Panc1 (cell line): ENCODE results near the gene RGS6. TPM values are rescaled to one million over a fixed set of nuclear protein-coding genes. Genes with fewer than 3 reads are reported as not detected.

Experiments used
- ATAC-seq: fragments of 200-7000 bp; cut with Tn5 transposase; 2 replicates; pipeline ENCODE4 v1.9.1; 2020; ENCODE audit warnings: mild to moderate bottlenecking, moderate library complexity
- BruUV-seq: library from RNA; stranded (reverse); fragments of 400-500 nt; replicated peaks from 2 replicates; lab custom pipeline; 2021; lab: Mats Ljungman, UMichigan
- CTCF ChIA-PET: fragments of 300-600 bp; sonication (Branson Sonifier 250); formaldehyde crosslinking; loops from one replicate; lab custom pipeline; 2022; ENCODE audit warnings: antibody characterized with exemption; lab: Charles Lee
- POLR2A ChIA-PET: fragments of 300-600 bp; sonication (Branson Sonifier 250); formaldehyde crosslinking; loops from one replicate; lab custom pipeline; 2022; ENCODE audit warnings: antibody characterized with exemption; lab: Charles Lee
- DNase-seq: peaks from one replicate; pipeline ENCODE4 v3.0.0-alpha.2; 2010; ENCODE audit warnings: low read depth, low spot score
- H3K27ac ChIP-seq: 2 replicates; pipeline ENCODE4 v1.5.1; 2011; ENCODE audit warnings: mild to moderate bottlenecking, low read length, inconsistent platforms
- H3K27me3 ChIP-seq: fragments of 200-500 bp; sonication (Bioruptor generic); 2 replicates; pipeline ENCODE4 v1.6.0; 2014; ENCODE audit warnings: low read length, inconsistent platforms; ENCODE audit not compliant: control insufficient read depth, insufficient read depth
- H3K36me3 ChIP-seq: fragments of 200-500 bp; sonication (Bioruptor generic); 2 replicates; pipeline ENCODE4 v1.5.1; 2014; ENCODE audit warnings: inconsistent platforms, mild to moderate bottlenecking, low read length, moderate library complexity; ENCODE audit not compliant: control insufficient read depth, insufficient read depth
- H3K4me1 ChIP-seq: 2 replicates; pipeline ENCODE4 v1.5.1; 2011; ENCODE audit warnings: inconsistent platforms, mild to moderate bottlenecking, low read length, moderate library complexity; ENCODE audit not compliant: control insufficient read depth, insufficient read depth
- H3K4me3 ChIP-seq, 2 experiments: 2 replicates each; pipeline ENCODE4 v1.5.1; 2011 to 2012; ENCODE audit warnings: low read depth in 2 of 2, low read length in 2 of 2, mild to moderate bottlenecking in 2 of 2, inconsistent platforms in 1 of 2, moderate library complexity in 1 of 2
- H3K9me3 ChIP-seq: fragments of 200-500 bp; sonication (Bioruptor generic); 2 replicates; pipeline ENCODE4 v1.5.1; 2014; ENCODE audit warnings: low read depth, mild to moderate bottlenecking, inconsistent platforms, low read length, moderate library complexity; ENCODE audit not compliant: control insufficient read depth, insufficient read depth
- CTCF ChIP-seq: fragments of 450-650 bp; IDR thresholded peaks from 2 replicates; pipeline ENCODE4 v1.5.1; 2017; ENCODE audit warnings: mild to moderate bottlenecking
- POLR2AphosphoS5 ChIP-seq: IDR thresholded peaks from 2 replicates; pipeline ENCODE4 v1.6.1; 2012; ENCODE audit warnings: mild to moderate bottlenecking, low read depth, low read length, moderate library complexity
- REST ChIP-seq, 2 experiments: IDR thresholded peaks; 2 replicates each; pipeline ENCODE4 v1.6.1; 2011 to 2012; ENCODE audit warnings: low read depth in 2 of 2, control low read depth in 1 of 2, low read length in 1 of 2, mild to moderate bottlenecking in 1 of 2, moderate library complexity in 1 of 2; ENCODE audit not compliant: insufficient read depth in 1 of 2
- SIN3A ChIP-seq: IDR thresholded peaks from 2 replicates; pipeline ENCODE4 v1.6.1; 2012; ENCODE audit warnings: low read depth, mild to moderate bottlenecking, low read length, moderate library complexity, borderline replicate concordance; ENCODE audit not compliant: insufficient read depth
- TCF7L2 ChIP-seq: IDR thresholded peaks from 2 replicates; pipeline ENCODE4 v1.6.1; 2011; ENCODE audit warnings: mild to moderate bottlenecking, low read depth, low read length, inconsistent platforms
- in situ Hi-C: cut with HindIII; loops from 2 replicates; pipeline ENCODE4 v1.10.0; 2016; ENCODE audit warnings: low sequenced_read_pairs, low pct_unique_long_range_greater_than_20kb
- intact Hi-C: fragments of 100-400 bp; cut with micrococcal nuclease; formaldehyde crosslinking; loops from one replicate; pipeline ENCODE4 v1.10.0; 2022; ENCODE audit not compliant: unreplicated experiment
- total RNA-seq: library from RNA; stranded (reverse); gene quantifications from one replicate; pipeline ENCODE4 v1.2.1, GENCODE V29; 2021; ENCODE audit not compliant: unreplicated experiment

RGS6 gene
- total RNA-seq, 1 experiment from 2014 or later, result not detected

- no peak overlapping the region for H3K4me3 ChIP-seq
- no peak for TF ChIP-seq REST (IDR thresholded peaks at IDR 0.05; ENCODE audit: insufficient read depth in 1 of 2, low read depth in 2 of 2, low read length in 1 of 2)
- no peak for TF ChIP-seq TCF7L2
- no peak for TF ChIP-seq SIN3A
- no peak for TF ChIP-seq CTCF
- TF ChIP-seq POLR2AphosphoS5, result no peak
- no peaks in the 10 kb centered on the region; the same call in 1 of the 2 replicates for H3K27me3 ChIP-seq
- in situ Hi-C loops (no loop called here), intact Hi-C loops (no loop called here)
- ChIA-PET CTCF (no interaction called here), POLR2A (interaction anchor here (0.6 kb wide), 1 partner anchor 374 kb away, joined by 8 read pairs; no protein-coding TSS in a partner anchor)
- H3K4me1 ChIP-seq, result no peaks in the 10 kb centered on the region
- DNase-seq (no peak), ATAC-seq (no peak)
- H3K36me3 ChIP-seq, result no peaks in the 10 kb centered on the region
- no peaks in the 10 kb centered on the region for H3K9me3 ChIP-seq
- no peak overlapping the region for H3K27ac ChIP-seq
- no TSS peak for BruUV-seq
These were observed 596.0 kb downstream of the RGS6 start for GRCh38 chr14:72528059-72528862.

GRCh38 chr14:72528863-72529175 is 596.6 kb downstream of the RGS6 start:
- H3K27me3 ChIP-seq, result no peaks in the 10 kb centered on the region; the same call in 1 of the 2 replicates
- no TSS peak for BruUV-seq

More at GRCh38 chr14:72528863-72529175, 596.6 kb downstream of the RGS6 start:
- Histone ChIP-seq H3K4me1 (no peaks in the 10 kb centered on the region), H3K9me3 (no peaks in the 10 kb centered on the region), H3K4me3 (no peak overlapping the region), H3K27ac (no peak overlapping the region), H3K36me3 (no peaks in the 10 kb centered on the region)
- TF ChIP-seq TCF7L2 (no peak), SIN3A (no peak), POLR2AphosphoS5 (no peak), CTCF (no peak), REST (IDR thresholded peaks at IDR 0.05; ENCODE audit: insufficient read depth in 1 of 2, low read depth in 2 of 2, low read length in 1 of 2) (no peak)
- intact Hi-C loops, result no loop called here
- ChIA-PET POLR2A (no interaction called here), CTCF (no interaction called here)
- no peak for ATAC-seq
- in situ Hi-C loops, result no loop called here
- no peak for DNase-seq
